HCT116 (cell line): ENCODE results near the gene PKP3. TPM values are rescaled to one million over a fixed set of nuclear protein-coding genes. Genes with fewer than 3 reads are reported as not detected.

ENCODE experiments used
- ATAC-seq: fragments of 200-7000 bp; cut with Tn5 transposase; 2 replicates; pipeline ENCODE4 v1.9.1; 2020; ENCODE audit warnings: mild to moderate bottlenecking, moderate library complexity
- BruUV-seq: library from RNA; stranded (reverse); fragments of 400-500 nt; replicated peaks from 2 replicates; lab custom pipeline; 2021; lab: Mats Ljungman, UMichigan
- CTCF ChIA-PET: fragments of 300-600 bp; sonication (Branson Sonifier 250); formaldehyde crosslinking; loops from one replicate; lab custom pipeline; 2021; ENCODE audit warnings: antibody characterized with exemption; lab: Charles Lee
- POLR2A ChIA-PET: fragments of 300-600, 350-600 bp; sonication (Branson Sonifier 250); formaldehyde crosslinking; loops from one replicate; lab custom pipeline; 2021; ENCODE audit warnings: antibody characterized with exemption; lab: Charles Lee
- RAD21 ChIA-PET, 2 experiments: fragments of 300-600 bp; sonication (Branson Sonifier 250); formaldehyde crosslinking; loops; one replicate each; lab custom pipeline; 2023; ENCODE audit warnings: low total read pairs in 2 of 2; ENCODE audit not compliant: uncharacterized antibody in 2 of 2, unreplicated experiment in 2 of 2, low non-redundant PET in 1 of 2; lab: Charles Lee
- DNase-seq: peaks from one replicate; pipeline ENCODE4 v3.0.0-alpha.2; 2010; ENCODE audit warnings: low read depth, low spot score
- H2AFZ ChIP-seq: fragments of 200-600 bp; shearing (Covaris generic), sonication (generic); 2 replicates; pipeline ENCODE4 v1.6.1; 2017; ENCODE audit warnings: low read depth, mixed run types, mixed read lengths, antibody characterized with exemption, low read length; ENCODE audit not compliant: poor library complexity, severe bottlenecking
- H3K27ac ChIP-seq: 2 replicates; pipeline ENCODE4 v1.5.1; 2012; ENCODE audit warnings: low read depth, low read length
- H3K27me3 ChIP-seq: fragments of 200-600 bp; sonication (generic); 2 replicates; pipeline ENCODE4 v1.6.1; 2016; ENCODE audit warnings: mixed run types, low read length, mixed read lengths; ENCODE audit not compliant: insufficient read depth
- H3K36me3 ChIP-seq, 2 experiments: fragments of 200-500 bp in 1 of 2; fragments of 200-600 bp in 1 of 2; sonication (Bioruptor generic) in 1 of 2; sonication (generic) in 1 of 2; 2 replicates each; pipeline versions ENCODE4 v1.5.1 to v1.6.1; 2014 to 2016; ENCODE audit warnings: low read length in 2 of 2, inconsistent platforms in 1 of 2, mixed read lengths in 1 of 2, mixed run types in 1 of 2; ENCODE audit not compliant: insufficient read depth in 2 of 2, control insufficient read depth in 1 of 2
- H3K4me1 ChIP-seq, 2 experiments: fragments of 200-600 bp in 1 of 2; sonication (generic) in 1 of 2; 2 replicates each; pipeline versions ENCODE4 v1.5.1 to v1.6.1; 2012 to 2017; ENCODE audit warnings: low read length in 2 of 2, inconsistent platforms in 1 of 2, mild to moderate bottlenecking in 1 of 2, mixed read lengths in 1 of 2, mixed run types in 1 of 2, moderate library complexity in 1 of 2; ENCODE audit not compliant: insufficient read depth in 2 of 2, control insufficient read depth in 1 of 2
- H3K4me2 ChIP-seq: fragments of 200-600 bp; sonication (generic); 2 replicates; pipeline ENCODE4 v1.6.1; 2017; ENCODE audit warnings: mixed run types, low read length, mixed read lengths
- H3K4me3 ChIP-seq, 2 experiments: fragments of 200-600 bp in 1 of 2; sonication (generic) in 1 of 2; replicated peaks in 1 of 2; 2 replicates each; pipeline ENCODE4 v1.5.1; 2011 to 2016; ENCODE audit warnings: low read length in 2 of 2, control low read depth in 1 of 2, low read depth in 1 of 2, mild to moderate bottlenecking in 1 of 2, mixed read lengths in 1 of 2, mixed run types in 1 of 2
- H3K79me2 ChIP-seq: fragments of 200-600 bp; sonication (generic); 2 replicates; pipeline ENCODE4 v1.6.1; 2017; ENCODE audit warnings: mild to moderate bottlenecking, mixed run types, low read length, moderate library complexity, mixed read lengths; ENCODE audit not compliant: insufficient read depth
- H3K9ac ChIP-seq: fragments of 200-600 bp; sonication (generic); 2 replicates; pipeline ENCODE4 v1.6.1; 2016; ENCODE audit warnings: low read length, mixed read lengths
- H3K9me2 ChIP-seq: fragments of 200-600 bp; sonication (generic), shearing (Covaris generic); 2 replicates; pipeline ENCODE4 v1.6.1; 2017; ENCODE audit warnings: mixed run types, mild to moderate bottlenecking, moderate library complexity; ENCODE audit not compliant: insufficient read depth
- H3K9me3 ChIP-seq, 2 experiments: fragments of 200-500 bp in 1 of 2; fragments of 200-600 bp in 1 of 2; sonication (Bioruptor generic) in 1 of 2; sonication (generic) in 1 of 2; 2 replicates each; pipeline ENCODE4 v1.6.1; 2014 to 2017; ENCODE audit warnings: low read length in 2 of 2, mixed read lengths in 2 of 2, inconsistent platforms in 1 of 2, low read depth in 1 of 2, mild to moderate bottlenecking in 1 of 2, mixed run types in 1 of 2, moderate library complexity in 1 of 2; ENCODE audit not compliant: control insufficient read depth in 1 of 2, insufficient read depth in 1 of 2
- H4K20me1 ChIP-seq: fragments of 200-600 bp; sonication (generic), shearing (Covaris generic); 2 replicates; pipeline ENCODE4 v1.6.1; 2017; ENCODE audit warnings: mixed run types, mild to moderate bottlenecking, moderate library complexity; ENCODE audit not compliant: insufficient read depth
- ATF3 ChIP-seq: IDR thresholded peaks from 2 replicates; pipeline ENCODE4 v1.6.1; 2012
- CBX3 ChIP-seq: IDR thresholded peaks from 2 replicates; pipeline ENCODE4 v1.6.1; 2012; ENCODE audit warnings: low read depth
- ELF1 ChIP-seq: IDR thresholded peaks from 2 replicates; pipeline ENCODE4 v1.6.1; 2012; ENCODE audit warnings: low read depth, borderline replicate concordance
- EZH2 ChIP-seq: fragments of 200-600 bp; sonication (generic); IDR thresholded peaks from 2 replicates; pipeline ENCODE4 v1.6.1; 2017; ENCODE audit warnings: antibody characterized with exemption, mixed run types
- EZH2phosphoT487 ChIP-seq: fragments of 200-600 bp; IDR thresholded peaks from 2 replicates; pipeline ENCODE4 v1.6.1; 2018; ENCODE audit warnings: antibody characterized with exemption, borderline replicate concordance
- FOSL1 ChIP-seq: IDR thresholded peaks from 2 replicates; pipeline ENCODE4 v1.6.1; 2012; ENCODE audit warnings: low read depth
- JUND ChIP-seq: IDR thresholded peaks from 2 replicates; pipeline ENCODE4 v1.6.1; 2012
- MAX ChIP-seq: IDR thresholded peaks from 2 replicates; pipeline ENCODE4 v1.6.1; 2012
- POLR2AphosphoS5 ChIP-seq: IDR thresholded peaks from 2 replicates; pipeline ENCODE4 v1.6.1; 2011; ENCODE audit warnings: mild to moderate bottlenecking, low read depth, low read length, moderate library complexity
- RAD21 ChIP-seq: IDR thresholded peaks from 2 replicates; pipeline ENCODE4 v1.6.1; 2012; ENCODE audit warnings: low read depth, mild to moderate bottlenecking
- REST ChIP-seq: IDR thresholded peaks from 2 replicates; pipeline ENCODE4 v1.6.1; 2012; ENCODE audit warnings: low read depth
- SP1 ChIP-seq: IDR thresholded peaks from 2 replicates; pipeline ENCODE4 v1.6.1; 2012; ENCODE audit warnings: low read depth
- YY1 ChIP-seq: IDR thresholded peaks from 2 replicates; pipeline ENCODE4 v1.6.1; 2011; ENCODE audit warnings: low read length, low read depth, moderate library complexity, mild to moderate bottlenecking; ENCODE audit not compliant: insufficient replicate concordance; ENCODE audit errors: extremely low read depth
- ZBTB33 ChIP-seq: IDR thresholded peaks from 2 replicates; pipeline ENCODE4 v1.6.1; 2011; ENCODE audit warnings: mild to moderate bottlenecking, low read length, moderate library complexity; ENCODE audit not compliant: insufficient replicate concordance; ENCODE audit errors: extremely low read depth
- ZFX ChIP-seq: fragments of 450-650 bp; IDR thresholded peaks from 2 replicates; pipeline ENCODE4 v1.6.1; 2017
- ZNF274 ChIP-seq: fragments of 200-500 bp; sonication (Bioruptor generic); IDR thresholded peaks from 2 replicates; pipeline ENCODE4 v1.6.1; 2014; ENCODE audit warnings: mild to moderate bottlenecking, low read depth, low read length, inconsistent platforms
- intact Hi-C: fragments of 100-400 bp; cut with micrococcal nuclease; formaldehyde crosslinking; loops from 2 replicates; pipeline ENCODE4 v1.10.0; 2022
- total RNA-seq: library from RNA; stranded (reverse); gene quantifications from one replicate; pipeline ENCODE4 v1.2.1, GENCODE V29; 2021; ENCODE audit not compliant: unreplicated experiment

The PKP3 gene
- total RNA-seq, 1 experiment from 2014 or later: 157 TPM

GRCh38 chr11:372809-373715 is 20.9 kb upstream of the PKP3 start:
- POLR2A ChIA-PET: no interaction called here
- H3K4me3 ChIP-seq: no peak overlapping the region
- intact Hi-C loops: no loop called here
- H3K9ac ChIP-seq: no peak overlapping the region
- H3K9me2 ChIP-seq: no peaks in the 10 kb centered on the region
- TF ChIP-seq EZH2: no peak
- TF ChIP-seq ZFX: no peak
- no peak for TF ChIP-seq FOSL1
- TF ChIP-seq YY1: no peak
- TF ChIP-seq RAD21: no peak
- TF ChIP-seq ZNF274: no peak
- no peak for TF ChIP-seq ELF1
- TF ChIP-seq EZH2phosphoT487: no peak
- TF ChIP-seq MAX: no peak
- TF ChIP-seq POLR2AphosphoS5: no peak
- no peak for TF ChIP-seq SP1
- no peak for TF ChIP-seq JUND
- no peak for TF ChIP-seq CBX3
- TF ChIP-seq ATF3: no peak
- TF ChIP-seq REST: no peak
- TF ChIP-seq ZBTB33: no peak
- no peaks in the 10 kb centered on the region for H4K20me1 ChIP-seq
- BruUV-seq: no TSS peak
- H3K27me3 ChIP-seq: no peaks in the 10 kb centered on the region
- H3K4me2 ChIP-seq: no peak overlapping the region
- CTCF ChIA-PET: no interaction called here
- H3K36me3 ChIP-seq: peaks cover 0 to 16% of the 10 kb centered on the region in 2 experiments; a peak in 1 of 4 replicates
- H3K79me2 ChIP-seq: peaks cover 16% of the 10 kb centered on the region; the same call in 1 of the 2 replicates
- H3K9me3 ChIP-seq: no peaks in the 10 kb centered on the region
- ATAC-seq (no peak), DNase-seq (no peak)
- RAD21 ChIA-PET: no interaction called here
- peaks cover 0 to 12% of the 10 kb centered on the region in 2 experiments; a peak in 2 of 4 replicates for H3K4me1 ChIP-seq
- no peak overlapping the region for H2AFZ ChIP-seq
- no peak overlapping the region for H3K27ac ChIP-seq
